GM19035 (cell line): ENCODE results near the gene CCDC8.
"Not testable (repeated sequence)": the region's sequence is repeated elsewhere in the genome, so short reads cannot be mapped to it uniquely, and the experiment has no call there.

Experiments
- ATAC-seq: cut with Tn5 transposase; IDR thresholded peaks from one replicate; pipeline ENCODE4 v1.9.1; 2021; ENCODE audit not compliant: unreplicated experiment

The CCDC8 gene

DNA sequence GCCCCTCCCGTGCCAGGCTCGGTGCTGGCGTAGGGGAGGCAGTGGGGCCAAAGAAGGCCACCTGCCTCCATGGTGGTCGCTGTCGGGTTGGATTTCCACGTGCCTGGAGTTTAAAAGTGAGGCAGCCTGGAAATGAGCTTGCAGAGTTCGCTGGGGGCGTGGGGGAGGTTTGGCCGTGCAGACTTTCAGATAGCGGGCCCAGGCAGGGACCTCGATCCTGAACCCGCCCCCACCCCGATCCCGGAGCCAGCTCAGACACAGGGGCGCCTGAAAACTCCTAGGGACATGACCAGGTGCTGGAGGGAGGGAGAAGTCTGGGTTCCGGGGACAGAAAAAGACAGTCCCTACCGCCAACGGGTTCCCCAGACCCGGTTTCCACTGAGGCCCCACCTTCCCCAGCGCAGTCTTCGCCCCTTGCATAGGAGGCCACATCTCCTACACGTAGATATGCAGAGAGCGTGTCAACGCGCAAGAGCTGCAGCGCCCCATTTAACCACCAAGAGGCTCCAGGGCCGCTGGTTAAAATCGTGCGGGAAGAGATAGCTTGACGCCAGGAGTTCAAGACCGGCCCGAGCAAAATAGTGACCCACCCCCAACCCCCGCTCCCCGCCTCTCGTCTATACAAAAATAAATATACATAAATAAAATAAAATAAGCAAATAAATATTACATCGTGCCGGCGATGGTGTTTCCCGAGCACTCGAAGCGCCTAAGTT is 8.5 kb downstream of the CCDC8 start:
- no peak for ATAC-seq

DNA sequence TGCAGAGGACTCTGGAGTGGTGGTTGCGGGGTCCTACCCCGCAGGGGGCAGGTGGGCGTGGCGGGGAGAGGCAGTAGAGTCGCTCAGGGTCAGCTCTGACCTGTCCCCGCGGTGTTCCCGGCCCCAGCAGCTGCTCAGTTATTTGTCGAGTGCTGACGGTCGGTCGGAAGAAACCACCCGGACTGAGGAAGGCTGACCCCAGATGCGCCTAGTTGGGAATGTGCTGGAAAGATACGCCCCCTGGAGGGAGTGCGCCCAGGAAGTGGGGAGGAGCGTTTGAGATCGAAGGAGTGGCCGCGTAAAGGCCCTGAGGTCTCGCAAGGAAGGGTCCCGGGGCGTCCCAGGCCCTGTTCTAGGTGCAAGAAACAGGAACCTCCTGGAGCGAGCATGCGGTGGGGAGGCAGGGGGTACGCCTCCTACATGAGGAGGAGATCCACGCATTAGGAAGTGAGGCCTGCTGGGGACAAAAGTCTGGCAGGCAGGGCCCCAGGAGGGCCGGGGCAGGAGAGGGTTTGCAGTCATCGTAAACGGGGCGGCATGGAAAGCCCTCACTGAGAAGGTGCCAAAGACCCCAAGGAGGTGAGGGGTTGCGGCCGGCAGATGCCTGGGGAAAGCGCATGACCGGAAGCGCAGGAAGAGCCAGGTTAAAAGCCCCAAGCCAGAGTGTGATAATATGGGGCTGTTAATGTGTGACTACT is 9.2 kb downstream of the CCDC8 start:
- ATAC-seq = no peak

DNA sequence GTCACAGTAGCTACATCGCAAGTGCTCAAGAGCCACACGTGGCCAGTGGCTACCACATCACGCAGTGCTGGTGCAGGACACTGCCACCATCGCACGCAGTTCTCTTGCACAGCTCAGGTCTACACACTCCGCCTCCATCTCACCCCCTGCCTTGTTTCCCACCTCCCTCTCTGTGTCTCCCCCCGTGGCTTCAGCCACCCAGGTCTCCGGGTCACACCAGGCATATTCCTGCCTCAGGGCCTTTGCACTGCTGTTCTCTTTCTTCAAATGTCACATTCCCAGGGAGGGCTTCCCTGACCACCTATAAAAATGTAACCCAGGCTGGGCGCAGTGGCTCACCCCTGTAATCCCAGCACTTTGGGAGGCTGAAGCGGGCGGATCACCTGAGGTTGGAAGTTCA is 10.6 kb downstream of the CCDC8 start:
- no peak for ATAC-seq

DNA sequence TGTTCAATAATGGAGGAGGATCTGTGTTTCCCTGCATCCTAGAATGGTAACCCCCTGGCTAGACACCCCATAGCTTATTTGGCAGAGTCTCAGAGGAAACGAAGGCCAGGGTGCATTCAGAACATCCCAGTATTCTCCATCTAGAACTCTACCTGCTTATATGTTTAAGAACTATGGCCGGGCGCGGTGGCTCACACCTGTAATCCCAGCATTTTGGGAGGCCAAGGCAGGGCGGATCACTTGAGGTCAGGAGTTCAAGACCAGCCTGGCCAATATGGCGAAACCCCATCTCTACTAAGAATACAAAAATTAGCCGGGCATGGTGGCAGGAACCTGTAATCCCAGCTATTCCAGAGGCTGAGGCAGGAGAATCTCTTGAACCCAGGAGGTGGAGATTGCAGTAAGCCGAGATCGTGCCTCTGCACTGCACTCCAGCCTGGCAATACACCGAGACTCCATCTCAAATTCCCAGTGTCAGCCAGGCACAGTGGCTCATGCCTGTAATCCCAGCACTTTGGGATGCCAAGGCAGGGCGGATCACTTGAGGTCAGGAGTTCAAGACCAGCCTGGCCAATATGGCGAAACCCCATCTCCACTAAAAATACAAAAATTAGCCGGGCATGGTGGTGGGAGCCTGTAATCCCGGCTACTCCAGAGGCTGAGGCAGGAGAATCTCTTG is 15.4 kb downstream of the CCDC8 start:
- not testable (repeated sequence) for ATAC-seq

DNA sequence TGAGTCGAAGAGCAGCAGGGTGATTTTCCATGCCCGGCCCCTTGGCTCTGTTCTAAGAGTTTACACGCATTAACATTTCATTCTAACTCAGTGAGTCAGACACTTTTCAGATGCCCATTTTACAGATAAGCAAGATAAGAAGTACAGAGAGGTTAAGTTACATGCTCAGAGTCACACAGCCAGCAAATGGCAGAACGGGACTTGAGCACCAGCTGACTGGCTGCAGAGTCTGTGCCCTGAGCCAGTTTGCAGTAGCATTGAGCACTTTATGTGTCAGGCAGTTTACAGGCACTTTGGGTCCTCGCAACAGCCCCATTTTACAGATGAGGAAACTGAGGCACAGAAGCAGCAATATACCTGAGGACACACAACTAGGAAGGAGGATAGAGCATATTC is 19.0 kb downstream of the CCDC8 start:
- ATAC-seq = no peak

DNA sequence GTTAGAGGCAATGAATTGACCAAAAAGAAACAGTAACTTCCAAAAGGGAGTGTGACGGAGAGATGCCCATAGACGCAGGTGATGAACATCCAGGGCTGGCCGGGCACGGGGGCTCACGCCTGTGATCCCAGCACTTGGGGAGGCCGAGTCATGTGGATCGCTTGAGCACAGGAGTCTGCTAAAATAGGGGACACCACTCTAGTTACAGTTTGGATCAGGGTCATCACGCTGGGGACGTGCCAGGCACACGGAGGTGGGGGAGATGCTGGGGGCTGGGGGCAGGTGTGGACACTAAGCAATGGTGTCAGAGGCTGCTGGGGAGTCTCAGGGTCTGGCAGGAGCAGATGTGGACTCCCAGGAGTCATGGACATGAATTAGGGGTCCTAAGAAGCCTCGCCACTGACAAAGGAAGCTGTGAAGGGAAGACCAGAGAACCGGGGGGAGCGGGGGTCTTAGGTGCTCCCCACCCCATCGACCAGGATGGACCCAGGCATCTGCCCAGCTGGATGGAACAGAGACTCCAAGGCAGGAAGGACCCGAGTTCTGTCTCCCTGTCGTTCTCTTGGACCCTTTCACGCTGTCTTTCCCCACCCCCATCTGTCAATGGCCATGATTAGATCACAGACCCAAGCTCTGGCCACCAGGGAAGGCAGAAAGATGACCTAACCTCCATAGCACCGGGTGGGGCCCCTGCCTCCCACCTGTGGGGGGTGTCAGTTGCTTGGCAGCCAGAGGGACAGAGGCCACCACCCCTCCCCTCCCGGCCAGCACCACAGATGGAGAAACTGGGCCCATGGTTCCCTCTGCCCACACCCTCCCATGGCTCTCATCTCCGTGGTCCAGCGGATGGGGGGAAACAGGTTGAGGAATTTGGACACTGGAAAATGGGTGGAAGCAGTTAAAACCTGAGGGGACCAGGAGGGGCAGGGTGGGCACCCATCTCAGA is 19.6 kb downstream of the CCDC8 start:
- no peak for ATAC-seq

DNA sequence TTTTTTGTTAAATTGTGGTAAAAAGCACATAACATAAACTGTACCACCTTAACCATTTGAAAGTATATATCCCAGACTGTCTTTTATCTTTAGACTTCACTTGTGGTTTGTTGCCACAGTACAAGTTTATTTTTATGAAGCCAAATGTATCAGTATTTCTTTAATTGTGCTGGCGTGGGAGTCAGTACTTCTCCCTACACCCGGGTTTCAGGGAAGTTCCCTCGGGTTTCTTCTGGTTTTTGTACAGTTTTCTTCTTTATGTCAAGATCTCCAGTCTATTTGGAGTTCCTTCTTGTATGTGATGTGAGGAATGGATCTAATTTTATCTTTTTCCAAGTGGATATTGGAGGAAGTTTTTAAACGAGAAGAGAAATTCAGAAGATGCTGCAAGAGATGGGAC is 20.5 kb downstream of the CCDC8 start:
- no peak for ATAC-seq

DNA sequence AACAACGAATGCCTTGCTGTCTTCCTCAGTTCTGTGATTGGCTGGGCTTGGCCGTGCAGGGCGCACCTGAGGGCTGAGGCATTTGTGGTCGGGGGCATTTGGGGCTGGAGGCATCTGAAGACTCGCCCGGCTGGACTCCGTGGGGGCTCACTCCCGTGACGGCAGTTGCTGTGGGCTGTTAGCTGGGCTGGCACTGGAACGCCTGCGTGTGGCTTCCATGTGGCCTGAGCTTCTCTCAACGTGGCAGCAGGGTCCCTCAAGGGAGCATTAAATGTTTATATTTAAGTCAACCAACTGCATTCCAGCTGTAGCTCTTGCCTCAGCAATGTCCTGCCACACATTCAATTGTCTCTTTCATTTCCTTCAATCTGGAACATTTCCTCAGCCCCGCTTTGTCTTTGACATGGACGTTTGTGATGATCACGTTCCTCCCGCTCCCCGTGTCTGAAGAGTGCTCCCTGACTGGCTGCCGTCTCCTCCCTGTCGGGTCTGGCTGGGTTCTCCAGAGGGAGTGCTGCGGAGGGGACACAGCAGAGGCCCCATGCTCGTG is 21.0 kb downstream of the CCDC8 start:
- ATAC-seq = no peak

DNA sequence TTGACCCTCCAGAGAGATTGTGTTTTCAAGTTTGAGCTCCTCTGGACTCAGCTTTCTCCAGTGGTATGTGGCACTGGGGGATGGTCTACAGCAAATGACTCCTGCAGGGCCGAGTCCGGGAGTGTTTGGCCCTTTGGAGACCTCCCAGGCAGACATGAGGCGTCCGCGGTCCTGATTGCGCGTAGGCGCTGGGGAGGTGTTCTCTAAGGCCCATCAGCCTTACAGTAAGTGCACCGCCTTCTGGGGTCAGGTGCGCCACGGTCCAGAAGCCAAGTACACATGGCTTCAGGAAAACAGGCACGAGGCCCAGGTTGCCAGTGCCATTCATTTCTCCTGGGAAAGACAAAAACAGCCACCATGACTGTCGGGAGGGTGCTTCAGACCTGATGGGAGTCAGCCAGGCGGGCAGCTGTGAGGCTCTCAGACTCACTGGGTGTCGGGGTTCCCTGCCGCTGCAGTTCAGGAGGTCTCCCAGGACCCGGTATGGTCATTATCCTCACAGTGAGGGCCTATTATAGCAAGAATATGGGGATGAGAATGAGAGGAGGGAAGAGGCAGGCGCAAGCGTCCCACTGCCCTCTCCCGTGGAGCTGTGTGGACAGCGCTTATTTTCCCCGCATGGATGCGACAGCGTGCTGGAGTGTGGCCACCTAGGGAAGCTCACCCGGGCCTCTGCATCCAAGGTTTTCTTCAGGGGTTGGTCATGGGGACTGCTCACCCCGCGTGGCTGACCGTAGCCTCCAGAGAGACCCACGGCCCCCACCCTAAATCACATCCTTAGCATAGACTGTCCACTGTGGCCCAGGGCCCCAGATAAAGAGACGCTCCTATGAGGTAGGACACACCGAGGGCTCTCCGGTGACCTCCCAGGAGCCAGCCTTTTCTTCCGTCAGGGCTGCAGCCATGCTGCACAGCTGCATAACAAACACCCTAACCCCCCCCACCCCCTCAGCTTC is 21.8 kb downstream of the CCDC8 start:
- no peak for ATAC-seq

DNA sequence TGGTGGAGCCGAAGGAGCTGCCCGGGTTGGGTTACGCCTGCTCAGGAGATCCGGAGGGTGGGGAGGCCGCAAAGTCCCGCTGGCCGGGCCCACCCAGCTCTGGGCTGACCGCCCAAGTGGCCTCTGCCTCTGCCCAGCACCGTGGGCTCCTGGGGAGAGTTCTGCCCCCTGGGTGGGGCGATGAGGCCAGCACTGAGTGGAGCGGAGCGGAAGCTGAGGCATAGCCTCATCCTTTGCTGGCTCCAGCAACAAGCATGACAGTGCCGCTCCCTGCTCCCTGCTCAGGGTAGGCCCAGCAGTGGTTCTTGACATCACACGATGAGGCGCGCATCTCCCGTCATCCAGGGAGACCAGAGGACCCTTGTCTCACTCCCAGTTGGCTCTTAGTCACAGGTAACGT is 22.5 kb downstream of the CCDC8 start:
- ATAC-seq = no peak

DNA sequence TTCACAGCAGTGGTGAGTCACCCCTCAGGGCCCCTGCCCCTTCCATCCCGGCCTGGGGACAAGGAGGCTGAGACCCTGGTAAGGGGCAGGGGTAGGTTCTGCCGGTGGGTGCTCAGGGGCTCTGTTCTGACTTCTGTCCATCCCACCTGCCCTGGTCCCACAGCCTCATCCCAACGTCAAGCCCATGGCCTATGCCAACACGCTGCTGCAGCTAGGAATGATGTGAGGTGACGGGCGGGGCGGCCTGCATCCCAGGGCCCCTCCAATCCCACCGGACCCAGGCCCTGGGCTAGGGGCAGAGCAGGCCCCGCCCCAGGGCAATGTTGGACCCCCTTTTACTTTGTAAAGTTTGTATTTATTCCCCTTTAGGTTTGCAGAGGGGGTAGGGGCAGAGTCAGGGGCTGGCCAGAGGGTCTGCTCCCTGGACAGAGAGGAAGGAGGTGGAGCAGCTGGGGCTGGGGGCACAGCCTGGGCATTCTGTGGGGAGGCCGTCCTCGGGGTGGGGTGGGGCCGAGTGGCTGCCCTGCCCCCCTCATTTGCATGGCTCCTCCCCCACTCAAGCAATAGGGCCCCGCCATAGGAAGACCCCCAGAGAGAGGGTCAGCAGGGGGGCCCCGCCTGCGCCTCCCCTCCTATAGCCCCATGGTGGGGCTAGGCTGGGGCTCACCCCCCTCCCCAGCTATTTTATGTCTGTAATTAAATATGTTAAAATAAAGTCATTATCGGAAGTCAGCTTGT is 23.1 kb downstream of the CCDC8 start:
- no peak for ATAC-seq

DNA sequence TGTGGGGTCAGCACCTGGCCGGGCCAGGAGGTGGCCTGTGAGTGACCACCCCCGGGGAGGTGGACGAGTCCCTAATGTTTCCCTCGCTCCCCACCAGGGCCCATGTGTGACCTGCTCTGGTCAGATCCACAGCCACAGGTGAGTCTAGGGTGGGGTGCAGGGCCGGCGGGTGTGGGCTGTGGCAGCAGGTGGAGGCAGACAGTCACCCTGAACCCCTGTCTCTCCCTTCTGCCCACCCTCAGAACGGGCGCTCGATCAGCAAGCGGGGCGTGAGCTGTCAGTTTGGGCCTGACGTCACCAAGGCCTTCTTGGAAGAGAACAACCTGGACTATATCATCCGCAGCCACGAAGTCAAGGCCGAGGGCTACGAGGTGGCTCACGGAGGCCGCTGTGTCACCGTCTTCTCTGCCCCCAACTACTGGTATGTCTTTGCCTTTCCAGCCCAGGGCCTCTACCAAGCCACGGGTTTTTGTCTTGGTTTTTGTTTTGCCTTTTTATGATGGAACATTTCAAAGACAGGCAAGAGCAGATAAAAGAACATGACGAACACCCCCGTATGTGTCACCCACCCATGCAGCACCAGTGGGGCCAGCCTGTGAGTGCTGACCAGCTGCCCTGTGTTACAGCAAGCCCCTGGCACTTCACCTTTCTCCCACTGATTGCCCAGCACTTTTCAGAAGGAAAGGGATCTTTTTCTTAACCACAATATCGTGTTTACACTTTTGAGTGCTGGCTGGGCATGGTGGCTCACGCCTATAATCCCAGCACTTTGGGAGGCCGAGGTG is 24.9 kb downstream of the CCDC8 start:
- ATAC-seq = no peak

DNA sequence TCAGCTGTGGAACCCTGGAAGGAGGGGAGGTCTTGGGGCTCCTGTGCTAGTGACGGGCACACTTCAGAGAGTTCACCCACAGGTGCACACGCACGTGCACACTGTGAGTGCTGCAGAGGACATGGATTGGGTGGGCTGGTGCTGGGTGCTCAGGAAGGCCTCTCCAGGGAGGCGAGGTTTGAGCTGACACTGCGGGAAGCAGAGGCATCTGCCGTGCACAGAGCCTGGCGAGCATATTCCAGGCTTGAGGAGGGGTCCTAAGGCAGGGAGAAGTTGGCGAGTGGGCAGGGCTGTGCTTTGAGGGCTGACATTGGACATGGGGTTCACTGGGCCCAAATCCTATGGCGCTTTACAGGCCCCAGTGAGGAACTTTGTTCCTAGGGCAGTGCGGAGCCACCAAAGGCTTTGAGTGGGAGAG is 25.6 kb downstream of the CCDC8 start:
- ATAC-seq = no peak

DNA sequence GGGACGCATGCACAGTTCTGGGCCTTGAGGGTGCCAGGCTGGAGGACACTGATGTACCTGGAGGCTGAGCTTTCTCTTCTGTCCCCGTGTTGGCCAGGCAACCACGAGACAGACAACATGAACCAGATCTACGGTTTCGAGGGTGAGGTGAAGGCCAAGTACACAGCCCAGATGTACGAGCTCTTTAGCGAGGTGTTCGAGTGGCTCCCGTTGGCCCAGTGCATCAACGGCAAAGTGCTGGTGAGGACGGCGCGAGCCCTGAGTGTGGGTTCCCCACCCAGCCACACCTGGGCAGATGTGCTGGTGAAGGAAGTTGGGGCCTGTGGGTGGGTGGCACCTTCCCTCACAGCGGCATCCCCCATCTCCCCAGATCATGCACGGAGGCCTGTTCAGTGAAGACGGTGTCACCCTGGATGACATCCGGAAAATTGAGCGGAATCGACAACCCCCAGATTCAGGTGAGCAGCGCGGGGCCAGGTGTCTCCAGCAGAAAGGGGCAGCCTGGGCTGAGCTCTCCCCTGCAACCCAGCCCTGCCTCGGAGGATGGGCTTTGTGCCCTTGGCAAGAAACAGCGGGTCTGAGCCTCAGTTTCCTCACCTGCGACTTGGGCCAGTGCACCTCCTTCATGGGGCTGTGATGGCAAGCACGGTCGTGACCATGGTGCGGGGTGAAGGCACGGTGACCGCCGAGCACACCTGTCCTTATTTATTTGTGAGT is 26.2 kb downstream of the CCDC8 start:
- no peak for ATAC-seq

DNA sequence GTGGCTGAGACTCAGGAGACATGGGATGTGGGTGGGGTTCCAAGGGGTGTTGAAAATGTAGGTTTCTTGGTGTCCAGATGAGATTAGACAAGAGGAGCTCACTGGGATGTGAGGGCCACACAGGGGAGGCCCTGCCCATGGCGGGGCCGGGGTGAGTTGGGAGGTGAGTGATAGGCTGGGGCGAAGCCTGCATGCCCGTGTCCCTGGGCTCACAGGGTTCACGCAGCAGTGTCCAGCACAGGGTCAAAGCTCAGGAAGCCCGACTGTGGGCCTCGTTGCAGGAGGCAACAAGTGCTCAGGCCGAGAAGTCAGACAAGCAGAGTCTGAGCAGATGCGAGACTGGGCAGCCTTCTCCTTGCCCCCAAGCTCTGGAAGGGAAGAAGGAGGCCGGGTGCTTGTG is 27.2 kb downstream of the CCDC8 start:
- no peak for ATAC-seq

DNA sequence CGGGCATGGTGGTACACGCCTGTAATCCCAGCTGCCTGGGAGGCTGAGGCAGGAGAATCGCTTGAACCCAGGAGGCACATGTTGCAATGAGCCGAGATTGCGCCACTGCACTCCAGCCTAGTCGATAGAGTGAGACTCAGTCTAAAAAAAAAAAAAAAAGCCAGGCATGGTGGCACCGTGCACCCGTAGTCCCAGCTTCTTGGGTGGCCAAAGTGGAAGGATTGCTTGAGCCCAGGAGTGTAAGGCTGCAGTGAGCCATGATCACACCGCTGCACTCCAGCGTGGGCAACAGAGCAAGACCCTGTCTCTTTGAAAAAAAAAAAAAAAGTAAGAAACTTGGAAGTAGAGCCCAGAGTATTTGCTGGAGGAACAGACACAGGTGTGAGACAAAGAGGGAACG is 27.7 kb downstream of the CCDC8 start:
- ATAC-seq = no peak

DNA sequence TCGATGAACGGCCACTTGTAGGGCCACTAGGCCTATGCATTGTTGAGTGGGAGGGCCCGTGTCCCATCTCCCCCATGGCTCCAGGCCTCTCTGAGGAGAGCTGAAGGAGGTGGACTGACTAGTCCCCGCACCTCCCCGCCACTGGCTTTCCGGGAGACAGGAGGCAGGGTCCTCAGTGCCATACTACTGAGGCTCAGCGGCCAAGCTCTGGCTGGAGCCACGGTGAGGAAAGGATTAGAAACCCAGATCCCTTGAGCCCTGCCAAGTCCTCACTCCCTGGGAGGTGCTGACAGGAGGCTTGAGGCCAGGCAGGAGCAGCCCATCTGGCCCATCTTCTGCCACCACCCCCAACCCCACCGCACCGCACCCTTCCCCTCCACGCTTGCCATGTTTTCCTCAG is 29.0 kb downstream of the CCDC8 start:
- no peak for ATAC-seq

DNA sequence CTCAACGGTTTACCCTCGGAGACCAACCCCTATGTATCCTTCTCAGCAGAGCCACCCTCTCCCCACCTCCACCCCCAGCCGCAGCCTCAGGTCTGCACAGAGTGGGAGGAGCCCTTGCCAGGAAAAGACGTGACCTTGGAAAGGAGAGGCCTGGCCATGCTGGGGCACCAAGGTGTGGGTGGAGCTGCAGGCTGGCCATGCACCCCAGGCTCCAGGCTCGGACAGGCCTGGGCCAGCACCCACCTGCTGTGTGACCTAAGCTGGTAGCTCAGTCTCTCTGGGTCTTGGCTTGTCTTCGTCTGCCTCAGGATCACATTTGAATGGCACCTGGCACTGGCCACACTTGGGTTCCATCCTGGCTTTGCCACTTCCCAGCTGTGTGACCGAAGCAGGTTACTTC is 29.5 kb downstream of the CCDC8 start:
- no peak for ATAC-seq
